GM23338 (cell line): ENCODE results near the gene SIVA1.

ENCODE experiments used
- CREB1 ChIP-seq: fragments of 250-450 bp; sonication (Bioruptor Pico); IDR thresholded peaks from 2 replicates; pipeline ENCODE4 v1.5.0; 2020; ENCODE audit warnings: low read depth, mild to moderate bottlenecking, moderate library complexity
- ETS1 ChIP-seq: IDR thresholded peaks from 2 replicates; pipeline ENCODE4 v1.6.1; 2016; ENCODE audit warnings: antibody characterized with exemption
- EZH2 ChIP-seq: fragments of 200-600 bp; sonication (generic); IDR thresholded peaks from one replicate; pipeline ENCODE4 v1.8.0; 2017; ENCODE audit warnings: antibody characterized with exemption, mild to moderate bottlenecking, low read depth; ENCODE audit not compliant: unreplicated experiment
- EZH2phosphoT487 ChIP-seq: fragments of 200-600 bp; sonication (generic); IDR thresholded peaks from one replicate; pipeline ENCODE4 v1.8.1; 2018; ENCODE audit warnings: antibody characterized with exemption; ENCODE audit not compliant: unreplicated experiment
- JUNB ChIP-seq: IDR thresholded peaks from one replicate; pipeline ENCODE4 v1.6.1; 2016; ENCODE audit warnings: antibody characterized with exemption; ENCODE audit not compliant: unreplicated experiment
- NANOG ChIP-seq: IDR thresholded peaks from 2 replicates; pipeline ENCODE4 v1.6.1; 2016; ENCODE audit warnings: antibody characterized with exemption, borderline replicate concordance
- POLR2AphosphoS5 ChIP-seq: IDR thresholded peaks from 2 replicates; pipeline ENCODE4 v1.6.1; 2016; ENCODE audit warnings: antibody characterized with exemption, low read depth
- STAT1 ChIP-seq: IDR thresholded peaks from one replicate; pipeline ENCODE4 v1.6.1; 2016; ENCODE audit warnings: antibody characterized with exemption; ENCODE audit not compliant: unreplicated experiment
- ZNF114 ChIP-seq: fragments of 250-450 bp; sonication (Bioruptor Pico); IDR thresholded peaks from 2 replicates; pipeline ENCODE4 v1.5.0; 2020; ENCODE audit warnings: mild to moderate bottlenecking, moderate library complexity
- ZNF331 ChIP-seq: fragments of 250-450 bp; sonication (Bioruptor Pico); IDR thresholded peaks from 2 replicates; pipeline ENCODE4 v1.5.0; 2020; ENCODE audit warnings: low read depth, mild to moderate bottlenecking, moderate library complexity
- TF ChIP-seq, protein P1 (sequence below), 2 experiments: fragments of 200-600 bp in 1 of 2; sonication (generic) in 1 of 2; conservative IDR thresholded peaks; 2 replicates each; pipeline versions ENCODE4 v1.5.1 to v1.6.1; 2016 to 2017; ENCODE audit warnings: antibody characterized with exemption in 2 of 2, low read depth in 2 of 2, mild to moderate bottlenecking in 2 of 2, moderate library complexity in 1 of 2
- TF ChIP-seq, protein P2 (sequence below): IDR thresholded peaks from one replicate; pipeline ENCODE4 v1.6.1; 2018; ENCODE audit warnings: antibody characterized with exemption; ENCODE audit not compliant: unreplicated experiment
- TF ChIP-seq, protein P3 (sequence below): fragments of 250-450 bp; sonication (Bioruptor Pico); IDR thresholded peaks from 2 replicates; pipeline ENCODE4 v1.5.0; 2020; ENCODE audit warnings: mild to moderate bottlenecking, moderate library complexity

GRCh38 chr14:104765517-104765916 is 12.6 kb downstream of the SIVA1 start:
- TF ChIP-seq, protein P1, sequence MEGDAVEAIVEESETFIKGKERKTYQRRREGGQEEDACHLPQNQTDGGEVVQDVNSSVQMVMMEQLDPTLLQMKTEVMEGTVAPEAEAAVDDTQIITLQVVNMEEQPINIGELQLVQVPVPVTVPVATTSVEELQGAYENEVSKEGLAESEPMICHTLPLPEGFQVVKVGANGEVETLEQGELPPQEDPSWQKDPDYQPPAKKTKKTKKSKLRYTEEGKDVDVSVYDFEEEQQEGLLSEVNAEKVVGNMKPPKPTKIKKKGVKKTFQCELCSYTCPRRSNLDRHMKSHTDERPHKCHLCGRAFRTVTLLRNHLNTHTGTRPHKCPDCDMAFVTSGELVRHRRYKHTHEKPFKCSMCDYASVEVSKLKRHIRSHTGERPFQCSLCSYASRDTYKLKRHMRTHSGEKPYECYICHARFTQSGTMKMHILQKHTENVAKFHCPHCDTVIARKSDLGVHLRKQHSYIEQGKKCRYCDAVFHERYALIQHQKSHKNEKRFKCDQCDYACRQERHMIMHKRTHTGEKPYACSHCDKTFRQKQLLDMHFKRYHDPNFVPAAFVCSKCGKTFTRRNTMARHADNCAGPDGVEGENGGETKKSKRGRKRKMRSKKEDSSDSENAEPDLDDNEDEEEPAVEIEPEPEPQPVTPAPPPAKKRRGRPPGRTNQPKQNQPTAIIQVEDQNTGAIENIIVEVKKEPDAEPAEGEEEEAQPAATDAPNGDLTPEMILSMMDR (conservative IDR thresholded peaks at IDR 0.05; ENCODE audit: low read depth in 2 of 2) = no peak
- TF ChIP-seq EZH2 (no peak), EZH2phosphoT487 (no peak), NANOG (no peak), POLR2AphosphoS5 (no peak), CREB1 (CRISPR knock-in tag) (no peak), ZNF331 (CRISPR knock-in tag) (no peak), STAT1 (no peak), ZNF114 (CRISPR knock-in tag) (no peak), ETS1 (no peak), JUNB (no peak)
- TF ChIP-seq, protein P2, sequence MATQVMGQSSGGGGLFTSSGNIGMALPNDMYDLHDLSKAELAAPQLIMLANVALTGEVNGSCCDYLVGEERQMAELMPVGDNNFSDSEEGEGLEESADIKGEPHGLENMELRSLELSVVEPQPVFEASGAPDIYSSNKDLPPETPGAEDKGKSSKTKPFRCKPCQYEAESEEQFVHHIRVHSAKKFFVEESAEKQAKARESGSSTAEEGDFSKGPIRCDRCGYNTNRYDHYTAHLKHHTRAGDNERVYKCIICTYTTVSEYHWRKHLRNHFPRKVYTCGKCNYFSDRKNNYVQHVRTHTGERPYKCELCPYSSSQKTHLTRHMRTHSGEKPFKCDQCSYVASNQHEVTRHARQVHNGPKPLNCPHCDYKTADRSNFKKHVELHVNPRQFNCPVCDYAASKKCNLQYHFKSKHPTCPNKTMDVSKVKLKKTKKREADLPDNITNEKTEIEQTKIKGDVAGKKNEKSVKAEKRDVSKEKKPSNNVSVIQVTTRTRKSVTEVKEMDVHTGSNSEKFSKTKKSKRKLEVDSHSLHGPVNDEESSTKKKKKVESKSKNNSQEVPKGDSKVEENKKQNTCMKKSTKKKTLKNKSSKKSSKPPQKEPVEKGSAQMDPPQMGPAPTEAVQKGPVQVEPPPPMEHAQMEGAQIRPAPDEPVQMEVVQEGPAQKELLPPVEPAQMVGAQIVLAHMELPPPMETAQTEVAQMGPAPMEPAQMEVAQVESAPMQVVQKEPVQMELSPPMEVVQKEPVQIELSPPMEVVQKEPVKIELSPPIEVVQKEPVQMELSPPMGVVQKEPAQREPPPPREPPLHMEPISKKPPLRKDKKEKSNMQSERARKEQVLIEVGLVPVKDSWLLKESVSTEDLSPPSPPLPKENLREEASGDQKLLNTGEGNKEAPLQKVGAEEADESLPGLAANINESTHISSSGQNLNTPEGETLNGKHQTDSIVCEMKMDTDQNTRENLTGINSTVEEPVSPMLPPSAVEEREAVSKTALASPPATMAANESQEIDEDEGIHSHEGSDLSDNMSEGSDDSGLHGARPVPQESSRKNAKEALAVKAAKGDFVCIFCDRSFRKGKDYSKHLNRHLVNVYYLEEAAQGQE = no peak
- TF ChIP-seq, protein P3, sequence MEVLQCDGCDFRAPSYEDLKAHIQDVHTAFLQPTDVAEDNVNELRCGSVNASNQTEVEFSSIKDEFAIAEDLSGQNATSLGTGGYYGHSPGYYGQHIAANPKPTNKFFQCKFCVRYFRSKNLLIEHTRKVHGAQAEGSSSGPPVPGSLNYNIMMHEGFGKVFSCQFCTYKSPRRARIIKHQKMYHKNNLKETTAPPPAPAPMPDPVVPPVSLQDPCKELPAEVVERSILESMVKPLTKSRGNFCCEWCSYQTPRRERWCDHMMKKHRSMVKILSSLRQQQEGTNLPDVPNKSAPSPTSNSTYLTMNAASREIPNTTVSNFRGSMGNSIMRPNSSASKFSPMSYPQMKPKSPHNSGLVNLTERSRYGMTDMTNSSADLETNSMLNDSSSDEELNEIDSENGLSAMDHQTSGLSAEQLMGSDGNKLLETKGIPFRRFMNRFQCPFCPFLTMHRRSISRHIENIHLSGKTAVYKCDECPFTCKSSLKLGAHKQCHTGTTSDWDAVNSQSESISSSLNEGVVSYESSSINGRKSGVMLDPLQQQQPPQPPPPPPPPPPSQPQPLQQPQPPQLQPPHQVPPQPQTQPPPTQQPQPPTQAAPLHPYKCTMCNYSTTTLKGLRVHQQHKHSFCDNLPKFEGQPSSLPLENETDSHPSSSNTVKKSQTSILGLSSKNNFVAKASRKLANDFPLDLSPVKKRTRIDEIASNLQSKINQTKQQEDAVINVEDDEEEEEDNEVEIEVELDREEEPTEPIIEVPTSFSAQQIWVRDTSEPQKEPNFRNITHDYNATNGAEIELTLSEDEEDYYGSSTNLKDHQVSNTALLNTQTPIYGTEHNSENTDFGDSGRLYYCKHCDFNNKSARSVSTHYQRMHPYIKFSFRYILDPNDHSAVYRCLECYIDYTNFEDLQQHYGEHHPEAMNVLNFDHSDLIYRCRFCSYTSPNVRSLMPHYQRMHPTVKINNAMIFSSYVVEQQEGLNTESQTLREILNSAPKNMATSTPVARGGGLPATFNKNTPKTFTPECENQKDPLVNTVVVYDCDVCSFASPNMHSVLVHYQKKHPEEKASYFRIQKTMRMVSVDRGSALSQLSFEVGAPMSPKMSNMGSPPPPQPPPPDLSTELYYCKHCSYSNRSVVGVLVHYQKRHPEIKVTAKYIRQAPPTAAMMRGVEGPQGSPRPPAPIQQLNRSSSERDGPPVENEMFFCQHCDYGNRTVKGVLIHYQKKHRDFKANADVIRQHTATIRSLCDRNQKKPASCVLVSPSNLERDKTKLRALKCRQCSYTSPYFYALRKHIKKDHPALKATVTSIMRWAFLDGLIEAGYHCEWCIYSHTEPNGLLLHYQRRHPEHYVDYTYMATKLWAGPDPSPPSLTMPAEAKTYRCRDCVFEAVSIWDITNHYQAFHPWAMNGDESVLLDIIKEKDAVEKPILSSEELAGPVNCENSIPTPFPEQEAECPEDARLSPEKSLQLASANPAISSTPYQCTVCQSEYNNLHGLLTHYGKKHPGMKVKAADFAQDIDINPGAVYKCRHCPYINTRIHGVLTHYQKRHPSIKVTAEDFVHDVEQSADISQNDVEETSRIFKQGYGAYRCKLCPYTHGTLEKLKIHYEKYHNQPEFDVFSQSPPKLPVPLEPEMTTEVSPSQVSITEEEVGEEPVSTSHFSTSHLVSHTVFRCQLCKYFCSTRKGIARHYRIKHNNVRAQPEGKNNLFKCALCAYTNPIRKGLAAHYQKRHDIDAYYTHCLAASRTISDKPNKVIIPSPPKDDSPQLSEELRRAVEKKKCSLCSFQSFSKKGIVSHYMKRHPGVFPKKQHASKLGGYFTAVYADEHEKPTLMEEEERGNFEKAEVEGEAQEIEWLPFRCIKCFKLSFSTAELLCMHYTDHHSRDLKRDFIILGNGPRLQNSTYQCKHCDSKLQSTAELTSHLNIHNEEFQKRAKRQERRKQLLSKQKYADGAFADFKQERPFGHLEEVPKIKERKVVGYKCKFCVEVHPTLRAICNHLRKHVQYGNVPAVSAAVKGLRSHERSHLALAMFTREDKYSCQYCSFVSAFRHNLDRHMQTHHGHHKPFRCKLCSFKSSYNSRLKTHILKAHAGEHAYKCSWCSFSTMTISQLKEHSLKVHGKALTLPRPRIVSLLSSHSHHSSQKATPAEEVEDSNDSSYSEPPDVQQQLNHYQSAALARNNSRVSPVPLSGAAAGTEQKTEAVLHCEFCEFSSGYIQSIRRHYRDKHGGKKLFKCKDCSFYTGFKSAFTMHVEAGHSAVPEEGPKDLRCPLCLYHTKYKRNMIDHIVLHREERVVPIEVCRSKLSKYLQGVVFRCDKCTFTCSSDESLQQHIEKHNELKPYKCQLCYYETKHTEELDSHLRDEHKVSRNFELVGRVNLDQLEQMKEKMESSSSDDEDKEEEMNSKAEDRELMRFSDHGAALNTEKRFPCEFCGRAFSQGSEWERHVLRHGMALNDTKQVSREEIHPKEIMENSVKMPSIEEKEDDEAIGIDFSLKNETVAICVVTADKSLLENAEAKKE (CRISPR knock-in tag) = no peak
